ENCODE results near the gene PRKAR1B.

GRCh38 chr7:524800-525199, 202.3 kb downstream of the PRKAR1B start:
- TF ChIP-seq POLR2AphosphoS5 (IDR thresholded peaks at IDR 0.05): no peak
- TF ChIP-seq, protein P1, sequence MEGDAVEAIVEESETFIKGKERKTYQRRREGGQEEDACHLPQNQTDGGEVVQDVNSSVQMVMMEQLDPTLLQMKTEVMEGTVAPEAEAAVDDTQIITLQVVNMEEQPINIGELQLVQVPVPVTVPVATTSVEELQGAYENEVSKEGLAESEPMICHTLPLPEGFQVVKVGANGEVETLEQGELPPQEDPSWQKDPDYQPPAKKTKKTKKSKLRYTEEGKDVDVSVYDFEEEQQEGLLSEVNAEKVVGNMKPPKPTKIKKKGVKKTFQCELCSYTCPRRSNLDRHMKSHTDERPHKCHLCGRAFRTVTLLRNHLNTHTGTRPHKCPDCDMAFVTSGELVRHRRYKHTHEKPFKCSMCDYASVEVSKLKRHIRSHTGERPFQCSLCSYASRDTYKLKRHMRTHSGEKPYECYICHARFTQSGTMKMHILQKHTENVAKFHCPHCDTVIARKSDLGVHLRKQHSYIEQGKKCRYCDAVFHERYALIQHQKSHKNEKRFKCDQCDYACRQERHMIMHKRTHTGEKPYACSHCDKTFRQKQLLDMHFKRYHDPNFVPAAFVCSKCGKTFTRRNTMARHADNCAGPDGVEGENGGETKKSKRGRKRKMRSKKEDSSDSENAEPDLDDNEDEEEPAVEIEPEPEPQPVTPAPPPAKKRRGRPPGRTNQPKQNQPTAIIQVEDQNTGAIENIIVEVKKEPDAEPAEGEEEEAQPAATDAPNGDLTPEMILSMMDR (IDR thresholded peaks at IDR 0.05): no peak
- no peak for TF ChIP-seq POLR2A (IDR thresholded peaks at IDR 0.05)
- no peak for TF ChIP-seq EP300 (IDR thresholded peaks at IDR 0.05)
